HG03520 (cell line): ENCODE data around the gene ATIC.

Experiments
- ATAC-seq: cut with Tn5 transposase; IDR thresholded peaks from one replicate; pipeline ENCODE4 v1.9.1; 2021; ENCODE audit warnings: mild to moderate bottlenecking, moderate library complexity; ENCODE audit not compliant: unreplicated experiment

The ATIC gene

GRCh38 chr2:215396595-215397313 lies 84.9 kb downstream of the ATIC start:
- ATAC-seq = no peak

GRCh38 chr2:215397632-215398341 lies 85.9 kb downstream of the ATIC start:
- no peak for ATAC-seq

GRCh38 chr2:215399067-215399716 lies 87.3 kb downstream of the ATIC start:
- ATAC-seq = no peak
